ENCODE measurements around the gene PARP3.

GRCh38 chr3:51971350-51971749 is 29.2 kb downstream of the PARP3 start:
- TF ChIP-seq CTCF (IDR thresholded peaks at IDR 0.05): no peak
- TF ChIP-seq POLR2AphosphoS5 (IDR thresholded peaks at IDR 0.05; ENCODE audit: insufficient read depth in 1 of 2, low read depth in 1 of 2): no peak

All from vagina (tissue), 2 donors.